DND-41 (cell line): ENCODE data around the gene WBP2NL.

Experiments
- EZH2 ChIP-seq: IDR thresholded peaks from 3 replicates; pipeline ENCODE4 v1.6.1; 2012; ENCODE audit warnings: borderline replicate concordance, low read depth, mild to moderate bottlenecking, moderate library complexity, low read length, inconsistent platforms; ENCODE audit not compliant: severe bottlenecking
- TF ChIP-seq, protein P1 (sequence below): IDR thresholded peaks from 2 replicates; pipeline ENCODE4 v1.5.1; 2012; ENCODE audit warnings: borderline replicate concordance, low read length, moderate library complexity, mild to moderate bottlenecking; ENCODE audit not compliant: poor library complexity, severe bottlenecking; ENCODE audit errors: extremely low read depth

DNA sequence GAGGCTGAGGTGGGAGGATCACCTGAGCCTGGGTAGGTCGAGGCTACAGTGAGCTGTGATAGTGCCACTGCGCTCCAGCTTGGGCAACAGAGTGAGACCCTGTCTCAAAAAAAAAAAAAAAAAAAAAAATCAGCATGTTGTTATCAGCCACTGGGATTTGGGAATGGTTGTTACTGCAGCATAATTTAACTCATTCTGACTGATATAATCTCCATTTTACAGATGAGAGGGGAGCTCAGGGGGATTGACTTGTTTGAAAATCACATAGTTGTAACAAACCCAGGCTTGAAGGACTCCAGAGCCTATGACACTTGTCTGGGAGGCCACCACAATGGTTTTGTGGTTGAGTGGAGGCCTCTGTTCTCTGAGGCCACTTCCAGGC is 32.4 kb upstream of the WBP2NL start:
- TF ChIP-seq, protein P1, sequence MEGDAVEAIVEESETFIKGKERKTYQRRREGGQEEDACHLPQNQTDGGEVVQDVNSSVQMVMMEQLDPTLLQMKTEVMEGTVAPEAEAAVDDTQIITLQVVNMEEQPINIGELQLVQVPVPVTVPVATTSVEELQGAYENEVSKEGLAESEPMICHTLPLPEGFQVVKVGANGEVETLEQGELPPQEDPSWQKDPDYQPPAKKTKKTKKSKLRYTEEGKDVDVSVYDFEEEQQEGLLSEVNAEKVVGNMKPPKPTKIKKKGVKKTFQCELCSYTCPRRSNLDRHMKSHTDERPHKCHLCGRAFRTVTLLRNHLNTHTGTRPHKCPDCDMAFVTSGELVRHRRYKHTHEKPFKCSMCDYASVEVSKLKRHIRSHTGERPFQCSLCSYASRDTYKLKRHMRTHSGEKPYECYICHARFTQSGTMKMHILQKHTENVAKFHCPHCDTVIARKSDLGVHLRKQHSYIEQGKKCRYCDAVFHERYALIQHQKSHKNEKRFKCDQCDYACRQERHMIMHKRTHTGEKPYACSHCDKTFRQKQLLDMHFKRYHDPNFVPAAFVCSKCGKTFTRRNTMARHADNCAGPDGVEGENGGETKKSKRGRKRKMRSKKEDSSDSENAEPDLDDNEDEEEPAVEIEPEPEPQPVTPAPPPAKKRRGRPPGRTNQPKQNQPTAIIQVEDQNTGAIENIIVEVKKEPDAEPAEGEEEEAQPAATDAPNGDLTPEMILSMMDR = no peak
- TF ChIP-seq EZH2 = no peak
